GM12891 (cell line): ENCODE measurements around the gene BLCAP.

Experiments used
- POLR2A ChIP-seq: IDR thresholded peaks from 2 replicates; pipeline ENCODE4 v1.6.1; 2011; ENCODE audit warnings: low read depth, low read length, control low read depth
- POLR2AphosphoS5 ChIP-seq: IDR thresholded peaks from 2 replicates; pipeline ENCODE4 v1.6.1; 2011; ENCODE audit warnings: low read depth, low read length, control low read depth
- SPI1 ChIP-seq: IDR thresholded peaks from 2 replicates; pipeline ENCODE4 v1.6.1; 2011; ENCODE audit warnings: low read depth, low read length, control low read depth
- TAF1 ChIP-seq: IDR thresholded peaks from 2 replicates; pipeline ENCODE4 v1.6.1; 2011; ENCODE audit warnings: low read depth, low read length, control low read depth

DNA sequence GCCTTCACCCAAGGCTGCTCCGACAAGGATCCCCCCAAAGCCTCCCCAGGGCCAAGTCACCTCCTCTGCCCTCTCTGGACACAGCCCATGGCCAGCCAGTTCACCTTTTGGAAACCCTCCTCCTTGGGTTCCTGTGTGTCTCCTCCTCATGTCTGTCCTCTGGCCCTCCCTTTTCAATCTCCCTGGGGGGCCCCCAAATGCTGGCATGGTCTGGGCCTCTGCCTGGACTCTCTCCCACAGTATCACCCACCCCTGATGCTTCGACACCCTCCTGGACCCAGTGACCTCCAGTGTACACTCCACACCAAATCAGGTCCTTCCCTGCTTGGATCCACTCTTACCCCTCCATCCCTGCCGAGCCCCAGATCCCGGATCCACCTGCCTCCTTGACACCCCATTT, 53.3 kb downstream of the BLCAP start:
- no peak for TF ChIP-seq TAF1
- TF ChIP-seq SPI1: no peak
- TF ChIP-seq POLR2A: no peak
- TF ChIP-seq POLR2AphosphoS5: no peak
